Activated B cell treated with CpG ODN at 0.5 μM for 24 hours (primary cell): ENCODE data around the gene ITGA6. TPM values are rescaled to one million over a fixed set of nuclear protein-coding genes. Genes with fewer than 3 reads are reported as not detected.
A peak's percentile ranks its signal among the peaks of the same experiment; 100 is the strongest.

ENCODE experiments used
- ATAC-seq: fragments of 200-7000 bp; cut with Tn5 transposase; one replicate; pipeline ENCODE4 v1.10.0; 2021; ENCODE audit warnings: low read depth, mild to moderate bottlenecking, moderate library complexity
- CTCF ChIA-PET: fragments of 350-600 bp; sonication (Branson Sonifier 250); formaldehyde crosslinking; loops from one replicate; lab custom pipeline; 2021; ENCODE audit warnings: antibody characterized with exemption; lab: Charles Lee
- POLR2A ChIA-PET: fragments of 350-600 bp; sonication (Branson Sonifier 250); formaldehyde crosslinking; loops from one replicate; lab custom pipeline; 2021; ENCODE audit warnings: antibody characterized with exemption; lab: Charles Lee
- DNase-seq: peaks from one replicate; pipeline ENCODE4 v3.0.0; 2022
- H3K27ac Mint-ChIP-seq: one replicate; pipeline ENCODE4 v1.8.0; 2020; ENCODE audit warnings: mixed read lengths
- H3K27me3 Mint-ChIP-seq: one replicate; pipeline ENCODE4 v1.8.0; 2021; ENCODE audit warnings: mixed read lengths
- H3K36me3 Mint-ChIP-seq: one replicate; pipeline ENCODE4 v1.8.0; 2021; ENCODE audit warnings: low read depth, mixed read lengths
- H3K4me1 Mint-ChIP-seq: one replicate; pipeline ENCODE4 v1.8.0; 2021; ENCODE audit warnings: mixed read lengths
- H3K4me3 Mint-ChIP-seq: one replicate; pipeline ENCODE4 v1.8.0; 2020; ENCODE audit warnings: mild to moderate bottlenecking, mixed read lengths
- H3K9me3 Mint-ChIP-seq: one replicate; pipeline ENCODE4 v1.8.0; 2020; ENCODE audit warnings: mixed read lengths
- intact Hi-C: fragments of 100-400 bp; cut with micrococcal nuclease; formaldehyde crosslinking; loops from one replicate; pipeline ENCODE4 v1.15.1; 2024
- total RNA-seq: library from RNA; stranded (reverse); gene quantifications from 2 replicates; pipeline ENCODE4 v1.2.3, GENCODE V29; 2022
- TF ChIP-seq, protein P1 (sequence below): fragments of 200-600 bp; IDR thresholded peaks from one replicate; pipeline ENCODE4 v1.8.0; 2022; ENCODE audit warnings: antibody characterized with exemption, mild to moderate bottlenecking

ITGA6 gene
- total RNA-seq, 1 donor from 2014 or later, result 0.31 TPM

DNA sequence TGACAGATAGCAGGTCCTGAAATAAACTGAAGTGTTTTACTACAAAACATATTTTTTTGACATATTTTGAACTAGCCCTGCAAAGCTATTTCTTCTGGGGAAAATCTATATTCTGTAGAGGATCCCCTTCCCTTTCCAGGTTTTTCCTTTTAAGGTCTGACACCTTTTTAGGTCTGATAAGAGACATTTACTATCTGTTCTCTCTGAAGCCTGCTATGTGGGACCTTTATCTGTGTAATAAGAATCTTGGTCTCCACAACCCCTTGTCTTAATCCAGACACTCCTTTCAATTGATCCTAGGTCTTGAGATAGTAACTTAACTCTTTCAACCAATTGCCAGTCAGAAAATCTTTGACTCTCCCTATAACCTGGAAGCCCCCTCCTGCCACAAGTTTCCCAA is 123.0 kb downstream of the ITGA6 start:
- Mint-ChIP-seq H3K4me3 (no peak overlapping the region), H3K36me3 (peaks cover 13% of the 10 kb centered on the region), H3K4me1 (peaks cover 28% of the 10 kb centered on the region), H3K9me3 (peaks cover 5% of the 10 kb centered on the region), H3K27me3 (no peaks in the 10 kb centered on the region), H3K27ac (no peak overlapping the region)
- TF ChIP-seq, protein P1, sequence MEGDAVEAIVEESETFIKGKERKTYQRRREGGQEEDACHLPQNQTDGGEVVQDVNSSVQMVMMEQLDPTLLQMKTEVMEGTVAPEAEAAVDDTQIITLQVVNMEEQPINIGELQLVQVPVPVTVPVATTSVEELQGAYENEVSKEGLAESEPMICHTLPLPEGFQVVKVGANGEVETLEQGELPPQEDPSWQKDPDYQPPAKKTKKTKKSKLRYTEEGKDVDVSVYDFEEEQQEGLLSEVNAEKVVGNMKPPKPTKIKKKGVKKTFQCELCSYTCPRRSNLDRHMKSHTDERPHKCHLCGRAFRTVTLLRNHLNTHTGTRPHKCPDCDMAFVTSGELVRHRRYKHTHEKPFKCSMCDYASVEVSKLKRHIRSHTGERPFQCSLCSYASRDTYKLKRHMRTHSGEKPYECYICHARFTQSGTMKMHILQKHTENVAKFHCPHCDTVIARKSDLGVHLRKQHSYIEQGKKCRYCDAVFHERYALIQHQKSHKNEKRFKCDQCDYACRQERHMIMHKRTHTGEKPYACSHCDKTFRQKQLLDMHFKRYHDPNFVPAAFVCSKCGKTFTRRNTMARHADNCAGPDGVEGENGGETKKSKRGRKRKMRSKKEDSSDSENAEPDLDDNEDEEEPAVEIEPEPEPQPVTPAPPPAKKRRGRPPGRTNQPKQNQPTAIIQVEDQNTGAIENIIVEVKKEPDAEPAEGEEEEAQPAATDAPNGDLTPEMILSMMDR, result no peak
- DNase-seq (no peak), ATAC-seq (no peak)
- ChIA-PET POLR2A (no interaction called here), CTCF (no interaction called here)
- intact Hi-C loops, result loop anchor here (10.0 kb wide), 2 partner anchors 804 to 1794 kb away; partner anchors contain the start of gene CDCA7

DNA sequence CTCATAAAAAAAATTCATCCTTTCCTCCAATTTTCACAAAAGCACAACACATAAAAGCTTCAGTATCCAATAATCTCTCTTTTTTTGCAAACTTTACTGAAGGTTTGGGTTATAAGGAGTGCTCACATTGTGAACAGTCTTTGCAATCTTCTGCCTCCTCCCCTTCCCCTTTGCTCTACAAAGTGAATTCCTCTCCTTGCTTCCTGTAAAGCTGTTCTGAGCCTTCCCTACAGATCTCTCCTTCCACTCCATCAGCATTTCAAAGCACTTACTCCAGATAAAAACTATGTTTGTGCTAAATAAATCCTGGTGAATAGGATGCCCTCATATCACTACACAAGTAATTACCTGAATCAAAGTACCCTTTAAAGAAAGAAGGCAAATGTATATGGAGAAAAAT is 123.9 kb downstream of the ITGA6 start:
- no peak overlapping the region for H3K4me3 Mint-ChIP-seq
- DNase-seq, result no peak
- TF ChIP-seq, protein P1, result no peak
- CTCF ChIA-PET, result no interaction called here
- H3K27ac Mint-ChIP-seq, result no peak overlapping the region
- no peaks in the 10 kb centered on the region for H3K27me3 Mint-ChIP-seq
- intact Hi-C loops, result loop anchor here (10.0 kb wide), 2 partner anchors 804 to 1794 kb away; partner anchors contain the start of gene CDCA7
- peaks cover 15% of the 10 kb centered on the region for H3K36me3 Mint-ChIP-seq
- peaks cover 5% of the 10 kb centered on the region for H3K9me3 Mint-ChIP-seq
- peaks cover 22% of the 10 kb centered on the region for H3K4me1 Mint-ChIP-seq
- POLR2A ChIA-PET, result no interaction called here
- no peak for ATAC-seq

DNA sequence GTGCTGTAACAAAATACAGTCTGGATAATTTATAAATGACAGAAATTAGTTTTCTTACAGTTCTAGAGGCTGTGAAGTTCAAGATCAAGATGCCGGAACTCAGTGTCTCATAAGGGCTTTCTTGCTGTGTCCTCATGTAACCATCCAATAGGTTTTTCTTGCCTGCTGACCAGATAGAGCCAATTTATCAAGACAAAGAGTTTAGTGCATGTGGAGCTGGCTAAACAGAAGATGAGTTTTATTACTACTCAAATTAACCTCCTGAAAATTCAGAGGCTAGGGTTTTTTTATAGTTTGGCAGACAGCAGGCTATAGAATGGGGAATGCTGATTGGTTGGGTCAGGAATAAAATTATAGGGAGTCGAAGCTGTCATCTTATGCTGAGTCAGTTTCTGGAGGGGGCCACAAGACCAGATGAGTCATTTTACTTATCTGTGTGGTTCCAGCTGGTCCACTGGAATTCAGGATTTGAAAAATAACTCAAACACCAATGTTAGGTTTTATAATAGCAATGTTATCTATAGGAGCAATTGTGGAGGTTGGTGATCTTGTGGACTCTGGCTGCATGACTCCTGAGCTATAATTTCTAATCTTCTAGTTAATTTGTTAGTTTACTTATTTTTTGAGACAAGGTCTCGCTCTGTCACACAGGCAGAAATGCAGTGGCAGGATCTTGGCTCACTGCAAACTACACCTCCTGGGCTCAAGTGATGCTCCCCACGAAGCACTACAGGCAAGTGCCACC is 125.3 kb downstream of the ITGA6 start:
- Mint-ChIP-seq H3K27ac (no peak overlapping the region), H3K36me3 (peaks cover 12% of the 10 kb centered on the region), H3K27me3 (no peaks in the 10 kb centered on the region), H3K9me3 (peaks cover 3% of the 10 kb centered on the region), H3K4me3 (no peak overlapping the region), H3K4me1 (peaks cover 26% of the 10 kb centered on the region)
- ChIA-PET POLR2A (interaction anchor here (0.6 kb wide), 1 partner anchor 43 kb away, joined by 7 read pairs; no protein-coding TSS in a partner anchor), CTCF (no interaction called here)
- TF ChIP-seq, protein P1, result no peak
- ATAC-seq (no peak), DNase-seq (no peak)
- intact Hi-C loops, result loop anchor here (10.0 kb wide), 2 partner anchors 802 to 1792 kb away; partner anchors contain the start of gene CDCA7

DNA sequence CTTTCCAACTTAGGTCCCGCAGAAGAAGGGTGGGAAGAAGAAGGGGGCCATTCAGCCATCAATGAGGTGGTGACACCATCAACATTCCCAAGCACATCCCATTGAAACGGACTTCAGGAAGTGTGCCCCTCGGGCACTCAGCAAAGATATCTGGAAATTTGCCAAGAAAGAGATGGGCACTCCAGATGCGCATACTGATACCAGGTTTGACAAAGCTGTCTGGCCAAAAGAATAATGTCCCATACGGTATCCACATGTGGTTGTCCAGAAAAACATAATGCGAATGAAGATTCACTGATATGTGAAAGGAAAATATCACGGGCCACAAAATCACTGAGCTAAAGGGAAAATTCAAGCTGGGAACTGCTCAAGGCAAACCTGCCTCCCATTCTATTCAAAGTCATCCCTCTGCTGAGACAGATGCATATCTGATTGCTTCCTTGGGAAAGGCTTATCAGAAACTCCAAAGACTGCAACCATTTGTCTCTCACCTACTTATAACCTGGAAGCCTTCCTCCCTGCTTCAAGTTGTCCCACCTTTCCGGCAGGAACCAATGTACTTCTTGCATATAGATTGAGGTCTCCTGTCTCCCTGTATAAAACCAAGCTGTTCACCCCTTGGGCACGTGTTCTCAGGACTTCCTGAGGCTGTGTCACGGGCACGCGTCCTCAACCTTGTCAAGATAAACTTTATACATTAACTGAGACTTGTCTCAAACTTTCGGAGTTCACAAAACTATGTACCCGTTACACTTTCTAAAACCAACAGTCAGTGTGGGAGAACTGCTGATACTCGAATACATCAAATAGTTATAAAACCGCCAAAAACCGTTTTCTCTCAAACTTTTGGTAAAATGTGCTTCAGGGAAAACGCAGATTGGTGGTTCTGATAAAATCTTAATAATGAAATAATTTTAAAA is 127.2 kb downstream of the ITGA6 start:
- intact Hi-C loops, result loop anchor here (1.0 to 10.0 kb wide), 10 partner anchors 122 to 1843 kb away; partner anchors contain the start of genes CDCA7, DCAF17, GORASP2 and HAT1
- ChIA-PET CTCF (no interaction called here), POLR2A (no interaction called here)
- DNase-seq (no peak), ATAC-seq (no peak)
- peak overlapping the region; percentile 95 for H3K4me3 Mint-ChIP-seq
- H3K4me1 Mint-ChIP-seq, result peaks cover 35% of the 10 kb centered on the region
- peaks cover 8% of the 10 kb centered on the region for H3K36me3 Mint-ChIP-seq
- TF ChIP-seq, protein P1, result no peak
- no peaks in the 10 kb centered on the region for H3K27me3 Mint-ChIP-seq
- peak overlapping the region; percentile 93 for H3K27ac Mint-ChIP-seq
- no peaks in the 10 kb centered on the region for H3K9me3 Mint-ChIP-seq

DNA sequence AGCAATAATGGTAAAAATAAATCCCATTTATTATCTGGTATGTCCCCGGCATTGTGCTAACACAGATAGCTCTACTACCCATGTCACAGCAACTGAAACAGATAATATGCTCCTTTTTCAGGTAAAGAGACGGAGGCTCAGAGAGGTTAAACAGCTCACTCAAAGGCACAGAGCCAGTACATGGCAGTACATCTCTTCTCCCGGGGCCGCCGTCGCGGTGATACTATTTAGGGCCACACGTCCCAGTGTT is 127.8 kb downstream of the ITGA6 start:
- Mint-ChIP-seq H3K27me3 (no peaks in the 10 kb centered on the region), H3K4me3 (peak overlapping the region; percentile 95), H3K36me3 (peaks cover 10% of the 10 kb centered on the region), H3K27ac (peak overlapping the region; percentile 93), H3K4me1 (peaks cover 35% of the 10 kb centered on the region), H3K9me3 (no peaks in the 10 kb centered on the region)
- ChIA-PET POLR2A (no interaction called here), CTCF (no interaction called here)
- DNase-seq (no peak), ATAC-seq (peak; percentile 5)
- TF ChIP-seq, protein P1, result no peak
- intact Hi-C loops, result loop anchor here (1.0 to 10.0 kb wide), 10 partner anchors 123 to 1842 kb away; partner anchors contain the start of genes CDCA7, DCAF17, GORASP2 and HAT1
